NCI-H2107 treated with DMSO at 0.1 percent for 48 hours (cell line): Measurements from ENCODE around the gene SLC35B2.
A peak's percentile ranks its signal among the peaks of the same experiment; 100 is the strongest.

Source experiments
- DNase-seq: peaks from one replicate; lab custom pipeline; 2025; ENCODE audit not compliant: unreplicated experiment; lab: John Stamatoyannopoulos, UW

The SLC35B2 gene

GRCh38 chr6:44268095-44268628, 10.8 kb upstream of the SLC35B2 start:
- DNase-seq: peak; percentile 17

- no peak for DNase-seq
Measured at GRCh38 chr6:44267252-44267651, 9.9 kb upstream of the SLC35B2 start.

- no peak for DNase-seq
Measured at GRCh38 chr6:44266347-44266746, 9.0 kb upstream of the SLC35B2 start.

GRCh38 chr6:44265722-44266233, 8.4 kb upstream of the SLC35B2 start:
- no peak for DNase-seq

- DNase-seq: peak; percentile 31
Measured at GRCh38 chr6:44265007-44265721, 7.8 kb upstream of the SLC35B2 start, which contains the start of gene NFKBIE. TSS of gene NFKBIE (minus strand) at chr6:44265551. CDS start at chr6:44265346, 205 bp downstream.

GRCh38 chr6:44264154-44265006, 7.1 kb upstream of the SLC35B2 start:
- DNase-seq: no peak

- no peak for DNase-seq
Measured at GRCh38 chr6:44263354-44264100, 6.2 kb upstream of the SLC35B2 start.

GRCh38 chr6:44262467-44263353, 5.4 kb upstream of the SLC35B2 start:
- DNase-seq: no peak

GRCh38 chr6:44261581-44261980, 4.3 kb upstream of the SLC35B2 start:
- no peak for DNase-seq

GRCh38 chr6:44260451-44261297, 3.3 kb upstream of the SLC35B2 start:
- no peak for DNase-seq

- no peak for DNase-seq
Measured at GRCh38 chr6:44260011-44260410, 2.7 kb upstream of the SLC35B2 start.

GRCh38 chr6:44258921-44259320, 1.6 kb upstream of the SLC35B2 start:
- no peak for DNase-seq

- DNase-seq: no peak
Measured at GRCh38 chr6:44258325-44258863, 1.1 kb upstream of the SLC35B2 start.

GRCh38 chr6:44257753-44258324, 511 bp upstream of the SLC35B2 start:
- DNase-seq: no peak

- no peak for DNase-seq
Measured at GRCh38 chr6:44256775-44257024, 628 bp downstream of the SLC35B2 start.

- no peak for DNase-seq
Measured at GRCh38 chr6:44255871-44256774, 1.2 kb downstream of the SLC35B2 start.

- DNase-seq: no peak
Measured at GRCh38 chr6:44255105-44255808, 2.1 kb downstream of the SLC35B2 start.
